WI38 (cell line): Measurements from ENCODE around the gene TSPO.
"Not testable (repeated sequence)": the region's sequence is repeated elsewhere in the genome, so short reads cannot be mapped to it uniquely, and the experiment has no call there.

ENCODE experiments used
- H3K4me3 ChIP-seq: 2 replicates; pipeline ENCODE4 v1.5.1; 2011; ENCODE audit warnings: low read depth, mild to moderate bottlenecking, control low read depth, low read length
- TF ChIP-seq, protein P1 (sequence below): IDR thresholded peaks from 2 replicates; pipeline ENCODE4 v1.5.1; 2012; ENCODE audit warnings: low read depth, mild to moderate bottlenecking, control low read depth, low read length

The TSPO gene

DNA sequence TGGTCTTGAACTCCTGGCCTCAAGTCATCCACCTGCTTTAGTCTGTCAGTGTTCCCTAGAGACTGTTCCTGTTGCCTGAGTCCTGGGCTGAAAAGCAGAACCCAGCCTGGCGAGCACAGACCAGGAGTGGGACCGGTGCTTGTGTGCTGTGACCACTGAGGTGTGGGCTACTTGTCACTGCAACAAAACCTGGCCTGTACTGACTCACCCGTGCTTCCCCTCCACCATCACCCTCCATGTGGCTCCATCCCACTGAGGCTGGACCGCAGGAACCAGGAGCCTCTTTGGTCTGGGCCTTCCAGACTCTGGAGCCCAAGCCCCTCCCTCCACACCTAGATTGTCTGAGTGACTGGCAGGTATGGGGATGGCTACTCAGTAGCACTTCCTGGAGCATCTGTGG, 16.8 kb upstream of the TSPO start:
- TF ChIP-seq, protein P1, sequence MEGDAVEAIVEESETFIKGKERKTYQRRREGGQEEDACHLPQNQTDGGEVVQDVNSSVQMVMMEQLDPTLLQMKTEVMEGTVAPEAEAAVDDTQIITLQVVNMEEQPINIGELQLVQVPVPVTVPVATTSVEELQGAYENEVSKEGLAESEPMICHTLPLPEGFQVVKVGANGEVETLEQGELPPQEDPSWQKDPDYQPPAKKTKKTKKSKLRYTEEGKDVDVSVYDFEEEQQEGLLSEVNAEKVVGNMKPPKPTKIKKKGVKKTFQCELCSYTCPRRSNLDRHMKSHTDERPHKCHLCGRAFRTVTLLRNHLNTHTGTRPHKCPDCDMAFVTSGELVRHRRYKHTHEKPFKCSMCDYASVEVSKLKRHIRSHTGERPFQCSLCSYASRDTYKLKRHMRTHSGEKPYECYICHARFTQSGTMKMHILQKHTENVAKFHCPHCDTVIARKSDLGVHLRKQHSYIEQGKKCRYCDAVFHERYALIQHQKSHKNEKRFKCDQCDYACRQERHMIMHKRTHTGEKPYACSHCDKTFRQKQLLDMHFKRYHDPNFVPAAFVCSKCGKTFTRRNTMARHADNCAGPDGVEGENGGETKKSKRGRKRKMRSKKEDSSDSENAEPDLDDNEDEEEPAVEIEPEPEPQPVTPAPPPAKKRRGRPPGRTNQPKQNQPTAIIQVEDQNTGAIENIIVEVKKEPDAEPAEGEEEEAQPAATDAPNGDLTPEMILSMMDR, result no peak
- no peak overlapping the region for H3K4me3 ChIP-seq

DNA sequence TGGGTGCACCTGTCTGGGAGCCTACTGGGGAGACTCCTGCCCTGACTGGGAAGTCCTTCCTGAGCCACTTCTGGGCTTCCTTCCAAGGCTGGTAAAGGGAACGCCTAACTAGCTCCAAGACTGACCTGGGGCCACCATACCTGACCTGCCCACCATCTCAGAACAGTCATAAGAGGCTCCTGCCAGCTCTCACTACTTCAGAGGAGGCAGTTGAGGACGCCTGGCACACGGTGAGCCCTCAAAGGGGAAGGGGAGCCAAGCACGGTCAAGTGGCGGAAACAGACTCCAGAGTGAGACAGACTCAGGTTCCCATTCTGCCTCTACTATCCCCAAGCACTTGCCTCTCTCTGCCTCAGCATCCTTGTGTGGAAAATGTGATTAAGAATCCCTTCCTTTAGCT, 15.8 kb upstream of the TSPO start:
- TF ChIP-seq, protein P1, result no peak
- no peak overlapping the region for H3K4me3 ChIP-seq

DNA sequence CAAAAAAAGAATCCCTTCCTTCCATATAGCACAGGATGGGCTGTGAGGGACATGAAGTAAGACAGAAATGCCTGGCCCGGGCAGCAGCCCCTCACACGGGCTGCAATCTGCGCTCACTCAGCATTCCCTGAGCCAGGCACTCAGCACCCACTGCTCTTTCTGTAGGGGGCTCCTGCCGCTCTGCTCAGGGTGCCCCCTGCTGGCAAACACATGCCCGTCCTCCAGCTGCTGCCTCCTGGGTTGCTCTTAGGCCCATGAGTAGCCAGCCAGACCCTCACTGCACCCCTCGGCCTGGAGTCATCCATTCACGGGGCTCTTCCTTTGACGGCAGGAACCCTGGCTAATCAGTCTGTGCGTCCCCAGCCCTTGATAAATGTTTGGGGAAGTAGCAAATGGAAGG, 15.1 kb upstream of the TSPO start:
- H3K4me3 ChIP-seq, result no peak overlapping the region
- TF ChIP-seq, protein P1, result peak; percentile 79

DNA sequence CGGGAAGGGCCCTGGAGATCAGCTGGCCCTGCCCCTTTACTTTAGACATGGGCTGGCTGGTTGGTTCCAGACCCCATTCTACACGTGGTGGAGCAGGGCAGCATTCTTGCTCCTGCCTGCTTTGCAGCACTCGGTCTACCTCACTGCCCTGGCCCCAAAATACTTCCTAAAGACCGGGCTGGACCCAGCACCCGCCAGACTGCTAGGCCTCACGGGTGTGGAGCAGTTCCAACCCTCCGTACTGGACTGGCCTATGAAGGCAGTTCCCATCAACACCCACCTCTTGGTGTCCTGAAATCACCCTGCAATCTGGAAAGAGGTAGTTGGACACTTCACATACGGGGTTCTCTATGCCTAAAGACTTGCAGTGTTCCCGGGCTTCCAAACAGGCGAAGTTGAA, 14.6 kb upstream of the TSPO start:
- H3K4me3 ChIP-seq, result no peak overlapping the region
- TF ChIP-seq, protein P1, result no peak

DNA sequence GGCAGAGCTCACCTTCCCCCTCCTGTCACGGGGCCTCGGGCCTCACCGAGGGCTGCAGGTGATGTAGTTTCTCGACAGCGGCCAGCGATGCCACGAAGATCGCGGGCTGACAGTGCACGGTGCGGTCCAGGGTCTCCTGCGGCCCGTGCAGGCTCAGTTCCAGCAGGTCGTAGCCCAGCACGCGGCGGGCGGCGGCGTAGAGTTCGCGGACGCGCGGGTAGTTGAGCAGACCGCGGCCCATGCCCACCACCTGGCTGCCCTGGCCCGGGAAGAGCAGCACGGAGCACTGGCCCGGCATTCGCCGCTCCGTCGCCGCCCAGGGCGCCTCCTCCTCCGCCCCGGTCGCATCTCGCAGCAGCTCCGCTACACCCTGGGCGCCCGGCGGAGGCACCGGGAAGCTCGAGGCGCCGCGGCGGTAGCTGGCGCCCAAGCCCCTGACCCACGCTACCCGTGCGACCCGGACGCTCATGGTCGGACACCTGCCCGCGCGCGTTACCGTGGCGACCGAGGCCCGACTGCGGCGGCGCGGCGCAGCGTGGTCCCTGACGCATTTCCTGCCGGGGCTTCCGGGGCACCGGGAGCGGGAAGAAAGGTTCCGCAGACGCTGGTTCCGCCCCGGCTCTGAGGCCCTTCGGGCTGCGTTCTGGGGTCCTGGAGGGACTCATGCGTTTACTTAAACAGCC, 8.3 kb upstream of the TSPO start, which contains the start of gene MCAT:
MCAT (minus strand) TSS at position 519 of the 683 bp plus-strand sequence; CDS start at position 469, 50 bp downstream.
- TF ChIP-seq, protein P1, result no peak
- peak within 1 kb of the TSS; percentile 89 for H3K4me3 ChIP-seq

DNA sequence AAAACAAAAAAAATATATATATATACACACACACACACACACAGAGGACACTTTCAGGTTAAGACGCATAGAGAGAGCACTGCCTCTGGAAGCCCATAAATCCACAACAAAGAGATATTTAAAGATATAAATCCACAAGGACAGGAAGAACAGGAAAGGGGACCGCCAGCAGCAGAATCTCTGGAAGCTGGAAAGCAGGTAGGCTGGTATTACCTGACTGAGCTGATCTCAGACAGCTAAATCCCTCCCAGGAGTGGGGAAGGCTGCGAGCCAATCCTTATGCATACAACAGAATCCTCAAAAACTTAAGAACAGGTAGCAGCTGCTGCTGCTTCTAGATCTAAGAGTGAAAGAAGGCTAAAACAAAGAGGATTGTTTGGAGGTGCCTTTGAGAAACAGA, 6.4 kb upstream of the TSPO start:
- no peak overlapping the region for H3K4me3 ChIP-seq
- TF ChIP-seq, protein P1, result no peak

DNA sequence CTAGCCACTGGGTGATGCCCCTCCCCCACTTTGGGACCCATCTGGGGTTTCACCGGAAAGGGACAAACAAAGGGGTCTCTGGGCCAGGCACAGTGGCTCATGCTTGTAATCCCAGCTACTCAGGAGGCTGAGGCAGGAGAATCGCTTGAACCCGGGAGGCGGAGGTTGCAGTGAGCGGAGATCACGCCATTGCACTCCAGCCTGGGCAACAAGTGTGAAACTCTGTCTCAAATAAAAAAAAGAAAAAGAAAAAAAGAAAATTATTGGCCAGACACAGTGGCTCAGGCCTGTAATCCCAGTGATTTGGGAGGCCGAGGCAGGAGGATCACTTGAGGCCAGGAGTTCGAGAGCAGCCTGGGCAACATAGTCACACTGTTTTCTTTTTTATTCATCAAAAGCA, 6.0 kb upstream of the TSPO start:
- H3K4me3 ChIP-seq, result not testable (repeated sequence)

DNA sequence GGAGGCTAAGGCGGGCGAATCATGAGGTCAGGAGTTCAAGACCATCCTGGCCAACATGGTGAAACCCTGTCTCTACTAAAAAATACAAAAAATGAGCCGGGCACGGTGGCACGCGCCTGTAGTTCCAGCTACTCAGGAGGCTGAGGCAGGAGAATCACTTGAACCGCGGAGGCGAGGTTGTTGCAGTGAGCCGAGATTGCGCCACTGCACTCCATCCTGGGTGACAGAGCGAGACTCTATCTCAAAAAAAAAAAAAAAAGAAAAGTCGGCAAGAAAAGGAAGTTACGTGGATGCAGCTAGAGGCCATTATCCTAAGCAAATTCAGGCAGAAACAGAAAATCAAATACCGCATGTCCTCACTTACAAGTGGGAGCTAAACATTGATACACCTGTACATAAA, 5.0 kb upstream of the TSPO start:
- not testable (repeated sequence) for H3K4me3 ChIP-seq
